Epithelial cell of prostate (primary cell): ENCODE results near the gene KDM4C.
"Not testable (repeated sequence)": the region's sequence is repeated elsewhere in the genome, so short reads cannot be mapped to it uniquely, and the experiment has no call there.

Source experiments
- DNase-seq: peaks from one replicate; pipeline ENCODE4 v3.0.0-alpha.2; 2011; ENCODE audit warnings: low read depth, low spot score
- H3K27ac ChIP-seq: fragments of 450-650 bp; 2 replicates; pipeline ENCODE4 v1.5.1; 2017; ENCODE audit warnings: mild to moderate bottlenecking

The KDM4C gene

DNA sequence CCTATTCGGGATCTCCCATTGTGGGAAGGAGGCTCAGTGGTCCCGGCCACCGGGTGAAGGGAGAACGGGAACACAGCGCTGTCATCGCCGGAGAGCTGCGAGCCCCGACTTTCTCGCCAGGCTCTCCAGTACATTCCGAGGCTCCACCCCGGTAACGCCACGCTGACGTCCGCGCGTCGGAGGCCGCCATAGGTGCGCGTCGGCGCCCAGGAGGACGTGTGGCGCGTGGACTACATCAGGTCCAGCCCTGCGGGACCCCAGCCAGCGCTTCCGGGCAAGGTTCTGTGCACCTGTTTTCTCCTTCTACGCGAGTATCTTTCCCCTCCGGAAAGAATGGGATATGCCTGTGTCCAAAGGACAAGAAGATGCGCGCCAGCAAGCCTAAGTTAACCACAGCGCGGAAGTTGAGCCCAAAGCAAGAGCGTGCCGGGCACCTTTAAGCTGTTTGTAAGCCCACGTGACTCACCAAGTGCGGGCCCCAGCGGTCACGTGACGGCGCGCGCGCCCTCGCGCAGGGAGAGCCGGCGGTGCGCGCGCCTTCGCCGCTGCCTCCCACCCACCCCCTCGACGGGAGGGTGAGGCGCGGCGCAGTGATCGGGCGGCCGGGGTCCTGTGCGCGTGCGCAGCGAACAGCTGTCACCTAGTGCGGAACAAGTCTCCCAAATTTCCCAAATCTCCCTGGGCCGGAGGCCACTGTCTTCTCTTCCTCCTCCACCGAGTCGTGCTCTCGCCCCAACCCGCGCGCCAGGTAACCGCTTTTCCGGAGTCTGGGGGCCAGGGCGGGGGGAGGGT, at the start of gene KDM4C:
TSS of gene KDM4C (plus strand) at position 518 of the 792 bp plus-strand sequence. CDS start 35,016 bp downstream, outside the sequence.
- peak within 1 kb of the TSS; percentile 96 for H3K27ac ChIP-seq
- DNase-seq = peak; percentile 79

GRCh38 chr9:6708732-6709131, 49.0 kb upstream of the KDM4C start:
- DNase-seq = no peak
- no peak overlapping the region for H3K27ac ChIP-seq

DNA sequence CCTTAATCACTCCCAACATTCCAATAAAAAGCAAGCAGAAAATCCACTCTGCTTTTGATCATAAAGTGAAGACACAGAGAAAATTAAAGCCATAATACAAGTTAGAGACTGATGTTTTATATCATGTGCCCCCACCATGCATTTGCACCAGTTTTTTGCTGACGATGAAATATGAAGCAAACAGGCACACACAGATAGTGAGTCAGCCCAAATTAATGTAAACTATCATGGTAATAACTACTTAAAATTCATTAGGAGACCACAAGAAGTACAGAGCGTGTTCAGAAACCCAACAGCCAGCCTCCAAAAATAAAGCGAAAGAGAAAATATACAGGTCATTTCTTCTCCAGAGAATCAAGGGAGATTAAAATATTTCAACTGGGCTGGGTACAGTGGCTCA, 46.4 kb upstream of the KDM4C start:
- no peak for DNase-seq
- no peak overlapping the region for H3K27ac ChIP-seq

DNA sequence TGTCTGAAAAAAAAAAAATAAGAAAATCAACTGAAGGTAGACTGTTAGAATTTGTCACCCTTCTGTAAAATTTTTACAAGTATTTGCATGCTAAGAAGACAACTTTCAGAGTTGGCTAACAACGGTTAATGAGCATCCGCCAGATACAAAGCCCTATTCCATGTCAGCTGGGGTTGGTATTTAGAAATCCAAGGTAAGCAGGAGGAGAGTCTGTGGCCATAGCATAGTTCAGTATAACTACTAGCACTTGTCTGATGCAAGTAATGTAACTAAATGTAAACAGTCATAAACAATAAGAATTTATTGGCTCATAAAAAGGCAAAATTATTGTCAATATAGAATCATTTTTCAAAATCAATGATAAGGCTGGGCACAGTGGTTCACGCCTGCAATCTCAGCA, 45.7 kb upstream of the KDM4C start:
- H3K27ac ChIP-seq = no peak overlapping the region
- DNase-seq = no peak

GRCh38 chr9:6714176-6714575, 43.6 kb upstream of the KDM4C start:
- H3K27ac ChIP-seq = no peak overlapping the region
- no peak for DNase-seq

DNA sequence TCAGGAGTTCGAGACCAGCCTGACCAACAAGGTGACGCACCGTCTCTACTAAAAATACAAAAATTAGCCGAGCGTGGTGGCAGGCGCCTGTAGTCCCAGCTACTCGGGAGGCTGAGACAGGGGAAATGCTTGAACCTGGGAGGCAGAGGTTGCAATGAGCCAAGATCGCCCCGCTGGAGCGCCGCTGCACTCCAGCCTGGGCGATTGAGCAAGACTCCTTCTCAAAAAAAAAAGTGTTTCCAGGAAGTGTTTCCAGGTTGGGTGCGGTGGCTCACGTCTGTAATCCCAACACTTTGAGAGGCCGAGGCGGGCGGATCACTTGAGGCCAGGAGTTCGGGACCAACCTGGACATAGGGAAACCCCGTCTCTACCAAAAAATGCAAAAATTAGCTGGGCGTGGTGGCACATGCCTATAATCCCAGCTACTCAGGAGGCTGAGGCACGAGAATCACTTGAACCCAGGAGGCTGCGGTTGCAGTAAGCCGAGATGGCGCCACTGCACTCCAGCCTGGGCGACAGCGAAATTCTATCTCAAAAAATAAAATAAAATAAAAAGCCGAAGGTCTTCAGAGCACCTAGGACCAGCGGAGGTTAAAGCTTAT, 42.5 kb upstream of the KDM4C start:
- not testable (repeated sequence) for DNase-seq, H3K27ac ChIP-seq

DNA sequence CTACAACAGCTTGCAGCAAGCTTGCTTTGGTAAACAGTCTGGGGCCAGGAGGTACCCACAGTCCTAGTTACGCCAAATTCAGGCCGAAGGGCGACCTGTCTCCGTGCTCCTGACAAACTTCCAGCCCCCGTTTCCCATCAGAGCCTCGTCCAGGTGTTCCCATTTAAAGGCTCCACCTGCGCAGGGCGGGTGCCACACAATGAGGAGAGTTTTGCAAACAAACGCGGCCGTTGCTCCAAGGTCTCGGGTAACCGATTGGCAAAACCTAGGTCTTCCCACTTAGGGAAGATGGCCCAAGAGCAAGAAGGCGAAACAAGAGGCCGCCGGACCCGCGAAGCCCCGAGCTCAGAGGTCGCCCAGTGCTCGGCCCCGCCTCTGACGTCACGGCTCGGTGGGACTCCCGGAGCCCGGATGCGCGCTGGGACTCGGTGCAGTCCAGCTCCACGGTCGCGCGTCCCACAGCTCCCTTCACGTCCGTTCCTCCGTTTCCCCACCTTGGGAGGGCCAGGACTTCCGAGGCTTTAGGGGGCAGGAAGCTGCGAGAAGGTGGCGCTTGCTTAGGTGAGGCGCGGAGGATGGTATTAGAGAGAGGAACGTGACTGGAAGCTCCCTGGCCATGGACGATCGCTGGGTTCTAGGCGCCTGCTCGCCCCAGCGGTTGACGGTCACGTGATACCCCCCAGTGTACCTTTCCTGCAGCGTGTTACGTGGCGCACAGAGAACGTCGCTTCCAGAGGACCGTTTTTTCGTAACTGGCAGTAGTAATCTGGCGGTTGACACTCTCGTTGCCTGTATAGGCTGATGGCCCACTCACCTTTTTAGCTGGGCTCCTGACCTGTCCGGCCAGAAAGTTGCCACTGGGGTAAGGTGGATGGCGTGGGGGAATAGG, 41.8 kb upstream of the KDM4C start:
- DNase-seq = no peak
- H3K27ac ChIP-seq = no peak overlapping the region

DNA sequence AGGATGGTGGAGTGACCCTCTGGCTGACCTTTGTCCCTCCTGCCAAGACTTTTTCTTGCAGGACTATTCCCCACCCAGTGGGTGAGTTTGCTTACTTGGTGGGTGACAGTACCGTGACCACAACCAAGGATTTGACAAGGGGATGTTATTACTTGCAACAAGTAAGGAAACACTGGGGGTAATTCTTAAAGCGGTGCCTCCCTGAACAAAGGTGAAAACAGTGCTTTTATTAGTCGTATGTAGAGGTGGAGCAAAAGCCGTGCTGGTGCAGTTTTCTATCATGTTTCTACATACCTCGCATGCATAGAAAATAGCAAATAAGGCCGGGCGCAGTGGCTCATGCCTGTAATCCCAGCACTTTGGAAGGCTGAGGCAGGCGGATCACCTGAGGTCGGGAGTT, 41.0 kb upstream of the KDM4C start:
- H3K27ac ChIP-seq = no peak overlapping the region
- no peak for DNase-seq

DNA sequence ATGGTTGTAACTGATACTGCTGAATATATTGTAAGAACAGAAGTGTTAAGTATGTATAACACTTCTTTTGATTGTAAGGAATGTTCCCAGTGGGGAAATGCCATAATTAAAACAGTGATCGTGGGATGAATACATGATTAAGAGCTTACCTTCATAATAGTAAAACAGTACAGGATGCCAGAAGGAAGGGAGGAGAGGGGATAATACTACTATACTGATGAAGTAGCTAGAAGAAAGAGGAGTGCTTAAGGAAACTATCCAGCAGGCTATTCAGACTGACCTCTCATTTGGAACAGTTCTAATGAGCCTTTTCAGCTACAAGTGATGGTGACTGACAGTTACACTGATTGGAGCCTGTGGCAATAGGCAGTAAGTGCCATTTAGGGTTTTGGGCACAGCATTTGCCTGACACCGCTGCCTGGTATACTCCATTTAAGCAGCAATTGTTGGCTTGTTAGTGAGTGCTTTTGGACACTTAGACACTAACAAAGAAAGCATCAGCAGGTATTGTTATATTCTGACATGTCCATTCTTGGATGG, 33.8 kb upstream of the KDM4C start:
- DNase-seq = no peak
- no peak overlapping the region for H3K27ac ChIP-seq

- no peak for DNase-seq
- no peak overlapping the region for H3K27ac ChIP-seq
Observed at GRCh38 chr9:6733257-6733656, 24.5 kb upstream of the KDM4C start.

GRCh38 chr9:6733831-6734230, 23.9 kb upstream of the KDM4C start:
- no peak for DNase-seq
- no peak overlapping the region for H3K27ac ChIP-seq

DNA sequence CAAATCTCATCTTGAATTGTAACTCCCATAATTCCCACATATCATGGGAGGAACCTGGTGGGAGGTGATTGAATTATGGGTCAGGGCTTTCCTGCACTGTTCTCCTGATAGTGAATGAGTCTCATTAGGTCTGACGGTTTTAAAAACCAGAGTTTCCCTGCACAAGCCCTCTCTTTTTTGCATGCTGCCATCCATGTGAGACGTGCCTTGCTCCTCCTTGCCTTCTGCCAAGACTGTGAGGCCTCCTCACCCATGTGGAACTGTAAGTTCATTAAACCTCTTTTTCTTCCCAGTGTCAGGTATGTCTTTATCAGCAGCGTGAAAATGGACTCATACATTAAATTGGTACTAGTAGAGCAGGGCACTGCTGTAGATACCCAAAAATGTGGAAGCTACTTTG, 22.4 kb upstream of the KDM4C start:
- no peak for DNase-seq
- H3K27ac ChIP-seq = no peak overlapping the region

DNA sequence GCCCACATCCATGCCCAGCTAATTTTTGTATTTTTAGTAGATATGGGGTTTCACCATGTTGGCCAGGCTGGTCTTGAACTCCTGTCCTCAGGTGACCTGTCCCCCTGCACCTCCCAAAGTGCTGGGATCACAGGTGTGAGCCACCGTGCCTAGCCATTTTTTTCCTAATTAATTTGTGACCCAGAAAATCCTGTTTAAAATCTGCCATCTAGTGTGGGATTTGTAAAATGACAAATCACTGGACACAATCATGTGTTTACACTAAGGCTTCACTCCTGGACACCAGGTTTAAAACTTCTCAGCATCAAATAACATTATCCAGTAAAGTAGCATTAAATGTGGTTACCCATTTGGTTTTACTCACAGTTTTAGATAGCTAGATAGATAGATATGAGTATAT, 18.6 kb upstream of the KDM4C start:
- no peak for DNase-seq
- H3K27ac ChIP-seq = no peak overlapping the region

DNA sequence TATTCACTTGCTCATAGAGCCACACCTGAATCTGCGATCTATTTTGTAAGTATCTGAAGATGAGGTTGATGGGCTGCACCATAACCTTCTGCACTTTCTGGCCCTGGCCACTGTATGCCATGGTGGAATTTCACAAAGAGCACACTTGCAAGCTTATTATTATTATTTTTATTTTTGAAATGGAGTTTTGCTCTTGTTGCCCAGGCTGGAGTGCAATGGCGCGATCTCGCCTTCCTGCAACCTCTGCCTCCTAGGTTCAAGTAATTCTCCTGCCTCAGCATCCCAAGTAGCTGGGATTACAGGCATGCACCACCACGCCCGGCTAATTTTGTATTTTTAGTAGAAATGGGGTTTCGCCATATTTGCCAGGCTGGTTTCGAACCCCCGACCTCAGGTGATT, 8.9 kb upstream of the KDM4C start:
- H3K27ac ChIP-seq, DNase-seq: not testable (repeated sequence)

GRCh38 chr9:6754861-6755260, 2.9 kb upstream of the KDM4C start:
- not testable (repeated sequence) for DNase-seq

GRCh38 chr9:6757132-6757455, 679 bp upstream of the KDM4C start:
- DNase-seq = peak; percentile 58
- peak overlapping the region; percentile 96 for H3K27ac ChIP-seq

More at GRCh38 chr9:6754861-6755260, 2.9 kb upstream of the KDM4C start:
- not testable (repeated sequence) for H3K27ac ChIP-seq

GRCh38 chr9:6758248-6758497, 400 bp downstream of the KDM4C start:
- DNase-seq = no peak
- peak overlapping the region; percentile 96 for H3K27ac ChIP-seq

GRCh38 chr9:6758498-6759184, 868 bp downstream of the KDM4C start:
- DNase-seq = no peak
- peak overlapping the region; percentile 96 for H3K27ac ChIP-seq

- no peak for DNase-seq
- H3K27ac ChIP-seq = peak overlapping the region; percentile 96
Observed at GRCh38 chr9:6759185-6759977, 1.6 kb downstream of the KDM4C start.

GRCh38 chr9:6761306-6761705, 3.5 kb downstream of the KDM4C start:
- H3K27ac ChIP-seq = no peak overlapping the region
- DNase-seq = no peak
